LNCAP (cell line): Measurements from ENCODE around the gene TPR.

ENCODE experiments used
- TF ChIP-seq, protein P1 (sequence below): fragments of 450-650 bp; IDR thresholded peaks from 2 replicates; pipeline ENCODE4 v1.5.1; 2017; ENCODE audit warnings: mild to moderate bottlenecking

TPR gene

DNA sequence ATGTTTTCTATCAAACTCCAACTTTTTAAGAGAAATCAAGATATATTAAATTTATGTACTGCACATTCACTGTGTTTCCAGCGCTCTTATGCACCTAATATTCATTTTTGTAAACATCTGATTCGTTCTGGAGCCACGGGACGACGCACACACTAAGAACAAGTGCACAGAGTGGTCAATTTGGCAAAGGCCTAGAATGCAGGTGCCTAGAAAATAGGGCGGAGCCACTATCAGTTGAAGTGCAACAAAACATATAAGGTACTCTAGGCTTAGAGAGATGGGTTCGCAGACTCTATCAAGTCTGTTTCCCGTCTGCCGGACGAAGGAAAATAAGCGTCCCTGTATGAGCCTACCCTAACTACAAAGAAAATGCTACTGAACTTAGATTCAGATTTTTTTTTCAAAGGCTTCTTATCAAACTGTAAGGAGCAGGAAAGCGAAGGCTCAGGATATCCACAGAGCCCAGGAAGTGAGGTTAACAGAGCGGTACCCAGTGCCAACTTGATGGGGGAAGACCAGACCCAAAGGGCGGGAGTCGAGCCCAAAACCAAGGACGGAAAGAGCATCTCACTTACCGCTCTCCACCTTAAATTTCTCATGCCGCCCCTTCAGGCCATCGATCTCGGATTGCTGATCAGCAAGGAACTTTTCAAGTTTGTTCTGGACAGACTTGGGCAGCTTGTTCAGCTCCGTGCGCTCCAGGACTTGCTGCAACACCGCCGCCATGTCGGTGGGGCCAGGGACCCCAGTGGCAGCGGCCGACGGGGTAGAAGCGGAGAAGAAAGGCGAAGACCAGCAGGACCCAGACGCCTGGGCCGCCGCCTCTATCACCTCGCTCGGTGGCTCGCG is 526 bp downstream of the TPR start:
- TF ChIP-seq, protein P1, sequence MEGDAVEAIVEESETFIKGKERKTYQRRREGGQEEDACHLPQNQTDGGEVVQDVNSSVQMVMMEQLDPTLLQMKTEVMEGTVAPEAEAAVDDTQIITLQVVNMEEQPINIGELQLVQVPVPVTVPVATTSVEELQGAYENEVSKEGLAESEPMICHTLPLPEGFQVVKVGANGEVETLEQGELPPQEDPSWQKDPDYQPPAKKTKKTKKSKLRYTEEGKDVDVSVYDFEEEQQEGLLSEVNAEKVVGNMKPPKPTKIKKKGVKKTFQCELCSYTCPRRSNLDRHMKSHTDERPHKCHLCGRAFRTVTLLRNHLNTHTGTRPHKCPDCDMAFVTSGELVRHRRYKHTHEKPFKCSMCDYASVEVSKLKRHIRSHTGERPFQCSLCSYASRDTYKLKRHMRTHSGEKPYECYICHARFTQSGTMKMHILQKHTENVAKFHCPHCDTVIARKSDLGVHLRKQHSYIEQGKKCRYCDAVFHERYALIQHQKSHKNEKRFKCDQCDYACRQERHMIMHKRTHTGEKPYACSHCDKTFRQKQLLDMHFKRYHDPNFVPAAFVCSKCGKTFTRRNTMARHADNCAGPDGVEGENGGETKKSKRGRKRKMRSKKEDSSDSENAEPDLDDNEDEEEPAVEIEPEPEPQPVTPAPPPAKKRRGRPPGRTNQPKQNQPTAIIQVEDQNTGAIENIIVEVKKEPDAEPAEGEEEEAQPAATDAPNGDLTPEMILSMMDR = no peak

DNA sequence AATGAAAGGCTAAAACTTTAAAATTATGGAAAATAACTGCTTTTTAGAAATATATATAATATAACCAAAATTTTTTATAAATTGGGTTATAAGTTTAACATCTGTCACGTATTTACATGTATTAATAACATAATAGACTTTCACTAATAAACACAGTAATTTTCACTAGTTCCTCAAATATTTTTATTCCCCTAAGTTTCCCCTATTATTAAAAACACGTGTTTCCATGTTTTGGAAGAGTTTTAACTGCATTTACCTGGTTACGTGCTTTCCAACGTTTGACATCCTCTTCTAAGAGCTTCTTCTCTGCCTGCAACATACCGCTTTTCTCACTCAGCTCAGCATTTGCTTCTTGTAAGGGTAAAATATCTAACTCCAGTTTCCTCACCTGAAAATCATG is 34.3 kb downstream of the TPR start:
- TF ChIP-seq, protein P1 = no peak

GRCh38 chr1:186337554-186337953 is 37.5 kb downstream of the TPR start:
- TF ChIP-seq, protein P1 = no peak

DNA sequence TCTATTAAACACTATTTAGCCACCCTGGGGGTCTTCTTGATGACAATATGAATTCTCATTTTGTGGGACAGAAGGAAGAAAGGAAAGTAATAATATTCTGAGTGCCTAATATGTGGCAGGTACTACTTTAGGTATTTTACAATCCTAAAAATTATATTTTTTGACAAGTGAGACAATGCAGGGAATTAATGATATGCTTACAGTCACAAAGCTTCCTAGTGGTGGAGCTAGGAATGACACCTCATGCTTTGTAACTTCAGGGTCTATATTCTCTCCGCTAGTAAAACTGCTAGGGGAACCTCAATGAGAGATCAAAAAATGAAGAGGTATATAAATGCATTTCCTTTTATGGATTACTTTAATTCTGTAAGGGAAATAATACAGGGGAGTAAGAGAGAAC is 44.3 kb downstream of the TPR start:
- TF ChIP-seq, protein P1 = peak; percentile 23; the same call in 1 of the 2 replicates

DNA sequence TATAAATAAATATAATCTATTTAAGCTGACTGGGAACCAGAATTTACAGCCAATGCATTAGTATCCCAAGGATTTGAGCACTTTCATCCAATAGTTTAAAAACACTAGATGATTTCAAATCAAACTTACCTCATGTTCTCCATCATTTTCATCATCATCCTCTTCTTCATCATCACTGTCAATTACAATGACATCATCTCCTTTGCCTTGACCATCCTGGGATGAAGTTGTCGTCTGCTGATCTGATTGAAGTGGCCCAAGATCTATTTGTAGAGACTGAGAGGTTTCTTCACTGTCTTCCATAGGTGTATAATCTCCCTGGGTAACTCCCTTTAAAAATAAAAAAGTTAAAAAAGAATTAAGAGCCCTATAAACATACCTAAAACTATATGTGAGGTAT is 47.7 kb downstream of the TPR start:
- TF ChIP-seq, protein P1 = no peak

- TF ChIP-seq, protein P1 = no peak
Observed at GRCh38 chr1:186326009-186326408, 49.0 kb downstream of the TPR start.

- TF ChIP-seq, protein P1 = peak; percentile 38; the same call in 1 of the 2 replicates
Observed at GRCh38 chr1:186325239-186325638, 49.8 kb downstream of the TPR start.
